ENCODE data around the gene ICAM1. TPM values are rescaled to one million over a fixed set of nuclear protein-coding genes. Genes with fewer than 3 reads are reported as not detected.

Gene ICAM1
- total RNA-seq, 1 donor from 2014 or later: 68.3 TPM

DNA sequence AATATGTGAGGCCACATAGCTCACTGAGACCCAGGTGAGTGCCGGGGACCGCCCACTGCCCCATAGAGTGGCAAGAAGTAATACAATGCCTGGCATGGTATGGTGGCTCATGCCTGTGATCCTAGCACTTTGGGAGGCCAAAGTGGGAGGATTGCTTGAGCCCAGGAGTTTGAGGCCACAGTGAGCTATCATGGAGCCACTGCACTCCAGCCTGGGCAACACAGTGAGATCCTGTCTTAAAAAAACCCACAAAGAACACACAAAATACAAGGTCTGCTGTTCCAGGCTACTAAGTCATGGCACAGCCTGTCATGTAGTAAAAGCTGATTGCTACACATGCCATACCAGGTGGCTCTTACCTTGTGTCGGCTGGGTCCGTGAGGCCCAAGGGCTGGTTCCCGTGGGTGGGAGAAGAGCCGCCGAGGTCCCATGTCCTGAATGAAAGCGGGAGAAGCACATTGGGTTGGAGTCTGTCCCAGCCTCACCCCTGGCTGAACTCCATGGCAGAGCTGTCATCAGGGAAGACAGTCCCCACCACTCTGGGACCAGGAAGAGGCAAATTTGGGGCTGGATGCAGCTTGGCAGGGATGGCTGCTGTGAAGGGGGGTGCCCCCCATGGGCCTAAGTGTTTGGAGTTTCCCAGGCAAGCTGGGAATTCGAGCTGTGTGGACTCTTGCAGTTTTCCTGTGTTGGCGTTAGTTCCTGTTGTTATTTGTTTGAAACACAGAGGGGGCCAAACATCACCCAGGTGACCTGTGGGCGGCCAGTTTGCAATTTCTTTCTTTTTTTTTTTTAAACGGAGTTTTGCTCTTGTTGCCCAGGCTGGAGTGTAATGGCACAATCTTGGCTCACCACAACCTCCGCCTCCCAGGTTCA lies 48.1 kb downstream of the ICAM1 start:
- intact Hi-C loops (cut with micrococcal nuclease): loop anchor here (5.0 kb wide), 1 partner anchor 63 kb away; the partner anchor contains the start of gene TYK2

DNA sequence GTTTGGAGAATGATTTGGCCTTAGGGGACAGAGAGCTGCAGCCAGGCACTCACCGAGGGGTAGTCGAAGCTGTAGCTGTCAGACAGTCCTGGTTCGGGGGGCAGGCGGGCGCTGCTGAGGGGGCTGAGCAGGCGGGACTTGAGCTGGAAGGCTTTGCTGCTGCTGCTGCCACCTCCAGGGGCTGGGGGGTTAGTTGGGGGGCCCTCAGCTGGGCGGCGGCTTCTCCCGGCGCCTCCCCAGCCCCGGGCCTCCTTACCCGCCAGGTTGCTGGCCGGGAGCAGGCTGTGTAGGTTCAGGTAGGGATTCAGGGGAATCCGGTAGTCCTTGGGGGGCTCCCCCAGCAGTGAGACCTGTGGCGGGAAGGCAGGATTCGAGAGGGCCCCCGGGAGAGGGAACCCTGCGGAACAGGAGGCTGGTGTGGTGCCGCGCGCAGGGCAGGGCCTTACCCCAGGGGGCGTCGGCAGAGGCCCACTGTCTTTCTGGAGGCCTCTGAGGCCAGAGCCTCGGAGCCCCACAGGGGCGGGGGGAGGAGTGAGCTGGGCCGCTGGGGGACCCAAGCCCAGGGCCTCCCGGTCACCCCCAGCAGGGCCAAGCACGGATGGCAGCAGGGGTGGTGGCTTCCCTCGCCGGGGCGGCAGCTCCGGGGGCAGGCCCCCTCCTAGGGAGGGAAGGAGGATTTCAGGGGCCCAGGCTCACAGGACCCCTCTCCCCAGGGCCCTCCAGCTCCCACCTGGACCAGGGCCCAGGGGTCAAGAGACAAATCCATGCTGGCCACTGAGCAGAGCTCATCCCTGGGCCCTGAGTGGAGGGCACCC lies 49.9 kb downstream of the ICAM1 start:
- intact Hi-C loops (cut with micrococcal nuclease): no loop called here

DNA sequence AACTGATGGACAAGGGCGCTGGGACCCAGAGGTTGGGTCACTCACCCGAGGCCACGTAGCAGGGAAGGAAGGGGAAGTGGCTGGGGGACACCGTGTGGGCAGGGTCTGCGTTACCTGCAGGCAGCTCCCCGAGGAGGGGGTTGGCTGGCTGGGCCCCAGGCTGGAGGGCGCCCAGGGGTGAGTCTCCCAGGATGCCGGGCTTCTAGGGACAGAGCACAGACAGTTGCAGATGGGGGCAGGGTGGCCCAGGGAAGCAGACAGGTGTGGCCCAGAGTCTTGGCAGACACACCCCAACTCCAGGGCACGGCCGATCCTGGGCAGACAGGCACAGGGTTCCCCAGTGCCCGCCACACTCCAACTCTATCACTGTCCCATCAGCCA lies 50.5 kb downstream of the ICAM1 start:
- intact Hi-C loops (cut with micrococcal nuclease): no loop called here

DNA sequence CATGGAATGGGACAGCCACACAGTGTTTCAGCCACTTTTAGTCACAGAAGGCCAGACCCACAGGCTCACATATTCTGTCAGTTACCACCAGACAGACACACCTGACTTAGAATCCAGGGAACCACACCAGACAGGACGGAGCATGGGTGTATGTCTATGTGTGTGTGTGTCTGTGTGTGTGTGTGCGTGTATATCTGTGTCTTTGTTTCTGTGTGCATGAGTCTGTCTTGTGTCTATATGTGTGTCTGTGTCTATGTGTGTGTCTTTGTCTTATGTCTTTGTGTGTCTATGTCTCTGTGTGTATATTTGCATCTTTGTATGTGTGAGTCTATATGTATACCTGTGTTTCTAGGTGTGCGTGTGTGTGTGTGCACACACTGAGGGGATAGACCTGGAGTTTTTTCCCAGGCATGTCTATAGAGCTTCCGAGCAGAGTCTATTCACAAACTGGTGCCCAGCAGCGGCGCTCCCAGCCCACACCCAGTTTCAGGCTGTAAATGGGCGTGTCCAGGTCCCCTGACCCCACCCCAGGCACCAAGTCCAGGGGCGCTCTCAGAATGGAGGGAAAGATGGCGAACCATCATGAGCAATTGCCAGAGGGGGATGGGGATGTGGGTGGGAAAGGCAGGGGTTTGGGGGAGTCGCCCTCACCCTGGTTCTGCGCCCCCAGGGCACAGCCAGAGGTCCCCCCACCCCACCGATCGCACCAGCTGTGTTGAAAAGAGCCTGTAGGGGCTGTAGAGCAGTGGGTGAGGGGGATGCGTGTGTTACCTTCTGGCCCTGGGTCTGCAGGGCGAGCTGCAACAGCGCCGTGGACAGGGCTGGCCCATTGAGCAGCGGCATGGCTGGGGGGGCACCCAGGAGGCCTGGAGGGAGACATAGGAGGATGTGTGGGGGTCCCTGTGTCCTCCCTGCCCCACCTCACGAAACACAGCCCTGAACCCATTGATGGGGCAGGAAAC lies 51.2 kb downstream of the ICAM1 start:
- intact Hi-C loops (cut with micrococcal nuclease): no loop called here

DNA sequence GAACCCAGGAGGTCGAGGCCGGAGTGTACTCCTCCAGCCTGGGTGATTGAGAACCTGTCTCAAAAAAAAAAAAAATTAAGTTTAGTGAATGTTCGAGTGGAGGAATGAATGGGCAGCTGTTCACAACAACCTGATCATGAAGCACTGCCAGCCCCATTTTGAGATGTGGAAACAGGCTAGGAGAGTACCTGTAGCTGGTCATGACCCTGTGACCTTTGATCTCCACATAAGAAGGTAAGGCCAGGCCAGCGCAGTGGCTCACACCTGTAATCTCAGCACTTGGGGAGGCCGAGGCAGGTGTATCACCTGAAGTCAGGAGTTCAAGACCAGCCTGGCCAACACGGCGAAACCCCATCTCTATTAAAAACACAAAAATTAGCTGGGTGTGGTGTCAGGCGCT lies 54.8 kb downstream of the ICAM1 start:
- intact Hi-C loops (cut with micrococcal nuclease): no loop called here

DNA sequence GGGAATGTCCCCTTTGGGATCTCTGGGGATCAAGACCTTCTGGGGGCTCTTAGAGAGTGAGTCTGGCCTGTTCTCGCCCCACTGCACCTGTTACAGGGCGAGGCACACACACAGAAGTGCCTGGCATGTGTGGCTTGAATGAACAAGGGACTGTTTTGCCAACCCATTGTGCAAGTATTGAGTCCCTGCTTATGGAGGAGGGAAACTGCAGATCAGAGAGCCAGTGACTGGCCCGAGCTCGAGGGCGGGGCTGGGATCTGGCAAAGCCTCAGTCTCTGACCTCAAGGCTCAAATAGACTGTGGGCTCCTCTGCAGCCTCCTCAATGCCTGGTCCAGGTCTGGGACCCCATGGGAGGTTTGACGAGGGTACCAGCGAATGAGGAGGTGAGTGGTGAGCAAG lies 56.9 kb downstream of the ICAM1 start:
- intact Hi-C loops (cut with micrococcal nuclease): no loop called here

DNA sequence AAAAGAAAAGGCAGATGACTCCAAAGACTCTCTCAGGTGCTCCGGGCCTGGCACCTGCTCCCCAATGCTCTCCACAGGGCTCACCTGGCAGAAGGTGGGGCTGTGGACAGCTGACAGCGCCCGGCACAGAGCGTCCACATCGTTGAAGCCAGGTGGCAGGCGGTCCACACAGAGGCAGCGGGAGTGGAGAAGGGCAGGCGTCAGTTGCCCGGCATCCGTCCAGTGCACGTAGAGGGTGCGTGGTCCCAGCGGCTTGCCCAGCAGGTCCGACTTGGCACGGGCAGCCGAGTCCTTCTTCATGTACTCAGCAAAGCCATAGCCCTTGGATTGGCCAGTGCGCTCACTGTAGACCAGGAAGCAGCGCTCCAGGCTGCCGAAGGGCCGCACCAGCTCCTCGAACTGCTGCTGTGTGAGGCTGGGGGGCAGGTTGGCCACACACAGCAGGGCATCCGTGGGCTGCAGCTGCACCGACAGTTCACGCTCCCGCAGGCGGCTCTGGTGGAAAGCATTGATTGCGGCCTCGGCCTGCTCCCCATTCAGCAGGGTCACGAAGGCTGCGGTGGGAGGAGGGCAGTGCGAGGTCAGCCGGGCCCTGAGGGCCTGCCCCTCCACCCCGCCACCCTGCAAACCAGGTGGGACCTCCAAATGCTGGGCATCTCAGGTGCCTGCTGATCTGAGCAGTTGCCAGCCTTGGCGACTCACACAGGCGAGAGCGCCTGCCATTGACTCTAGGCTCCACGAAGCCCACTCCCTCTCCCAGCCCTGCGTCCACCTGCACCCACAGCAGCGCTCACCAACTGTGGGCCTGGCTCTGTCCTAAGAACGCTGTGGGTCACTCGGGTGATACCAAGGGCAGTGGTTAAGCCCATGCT lies 57.9 kb downstream of the ICAM1 start:
- intact Hi-C loops (cut with micrococcal nuclease): no loop called here

DNA sequence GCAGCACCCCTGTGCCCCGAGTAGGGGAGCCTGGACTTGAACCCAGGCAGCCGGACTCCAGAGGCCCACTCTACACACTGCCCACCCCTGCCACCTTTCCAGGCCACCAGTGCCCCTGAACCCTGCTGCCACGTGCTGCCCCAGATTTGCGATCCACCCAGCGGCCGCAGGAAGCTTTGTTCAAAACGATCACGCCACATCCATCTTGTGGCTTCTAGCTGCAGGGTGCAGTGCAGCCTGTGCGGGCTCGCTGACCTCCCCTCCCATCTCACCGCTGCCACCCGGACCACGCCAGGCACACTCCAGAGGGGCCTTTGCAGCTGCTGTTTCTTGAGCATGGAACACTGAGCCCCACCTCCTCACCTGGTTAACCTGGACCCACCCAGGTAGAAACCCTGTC lies 58.6 kb downstream of the ICAM1 start:
- intact Hi-C loops (cut with micrococcal nuclease): no loop called here

DNA sequence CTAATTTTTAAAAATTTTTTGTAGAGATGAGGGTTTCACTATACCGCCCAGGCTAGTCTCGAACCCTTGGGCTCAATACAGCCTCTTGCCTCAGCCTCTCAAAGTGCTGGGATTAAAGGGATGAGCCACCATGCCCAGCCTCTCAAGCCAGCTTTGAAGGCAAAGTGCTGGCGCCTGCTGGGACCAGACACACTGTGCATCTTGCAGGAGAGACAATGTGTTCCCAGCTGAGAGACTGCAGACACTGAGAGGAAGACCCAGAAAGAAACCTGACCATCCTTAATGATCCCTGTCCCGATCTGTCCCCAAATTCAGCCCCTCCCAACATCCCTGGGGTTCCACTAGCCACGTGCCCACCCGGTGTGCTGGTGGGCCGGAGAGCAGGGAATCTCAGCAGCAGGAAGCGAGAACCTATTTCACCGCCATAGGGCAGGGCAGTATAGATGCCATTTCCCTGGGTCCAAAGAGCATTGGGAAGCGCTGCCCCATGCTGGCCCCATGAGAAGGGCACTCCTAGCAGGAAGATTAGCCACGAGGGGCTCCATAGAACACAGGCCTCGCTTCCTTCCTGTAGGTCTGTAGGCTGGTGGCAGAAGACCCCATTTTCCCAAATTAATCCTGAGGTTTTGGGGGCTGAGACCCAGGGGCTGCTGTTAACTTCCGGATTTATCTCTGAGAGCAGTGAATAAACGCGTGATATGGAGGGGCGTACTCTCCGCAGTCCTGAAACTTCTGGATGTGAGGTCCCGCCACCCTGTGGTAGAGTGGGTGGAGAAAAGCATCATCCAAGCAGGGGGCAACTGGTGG lies 61.4 kb downstream of the ICAM1 start:
- intact Hi-C loops (cut with micrococcal nuclease): loop anchor here (2.0 to 10.0 kb wide), 3 partner anchors 46 to 538 kb away; partner anchors contain the start of genes FBXL12 and ICAM4

DNA sequence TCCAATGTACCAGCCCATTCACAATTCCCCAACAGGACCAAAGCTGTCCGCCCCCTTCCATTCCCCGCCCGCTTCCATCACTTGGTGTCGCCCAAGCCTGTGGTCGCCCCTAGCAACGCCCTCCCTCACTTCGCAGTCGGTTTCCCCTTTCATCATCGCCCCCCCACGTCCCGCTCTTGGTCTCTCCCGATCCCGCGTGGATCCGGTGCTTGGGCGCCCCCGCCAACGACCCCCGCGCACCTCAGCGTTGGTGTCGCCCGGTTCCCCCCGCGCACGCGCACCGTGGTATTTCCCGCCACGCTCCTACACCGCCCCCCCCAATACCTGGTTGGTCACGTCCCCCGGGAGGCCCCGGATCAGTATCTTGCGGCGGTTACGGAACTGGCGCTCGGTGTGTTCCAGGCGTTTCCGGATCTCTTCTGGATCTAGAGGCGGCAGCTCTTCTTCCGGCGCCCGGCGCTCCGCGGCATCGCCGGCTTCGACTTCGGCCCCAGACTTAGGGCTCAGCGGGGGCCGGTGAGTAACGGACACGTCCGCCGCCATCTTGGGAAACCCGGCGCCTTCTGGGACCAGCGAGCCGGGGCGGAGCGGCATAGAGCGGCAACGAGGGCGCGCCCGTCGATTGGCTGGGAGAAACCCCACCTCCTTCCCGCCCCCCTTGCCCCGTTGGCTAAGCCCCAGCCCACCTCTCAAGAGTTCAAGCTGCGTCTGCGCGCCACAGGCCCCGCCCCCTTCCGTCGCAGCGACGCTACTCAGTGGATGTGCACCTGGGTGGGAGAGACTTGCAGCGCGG lies 62.2 kb downstream of the ICAM1 start, which contains the start of gene RAVER1:
Gene RAVER1, minus strand, starts transcription at position 565 of the 793 bp plus-strand sequence. Its CDS starts 22 bp downstream, at position 543.
- intact Hi-C loops (cut with micrococcal nuclease): loop anchor here (1.0 to 10.0 kb wide), 16 partner anchors 17 to 1102 kb away; partner anchors contain the start of genes CDC37, FBXL12, FDX2 and ICAM1

DNA sequence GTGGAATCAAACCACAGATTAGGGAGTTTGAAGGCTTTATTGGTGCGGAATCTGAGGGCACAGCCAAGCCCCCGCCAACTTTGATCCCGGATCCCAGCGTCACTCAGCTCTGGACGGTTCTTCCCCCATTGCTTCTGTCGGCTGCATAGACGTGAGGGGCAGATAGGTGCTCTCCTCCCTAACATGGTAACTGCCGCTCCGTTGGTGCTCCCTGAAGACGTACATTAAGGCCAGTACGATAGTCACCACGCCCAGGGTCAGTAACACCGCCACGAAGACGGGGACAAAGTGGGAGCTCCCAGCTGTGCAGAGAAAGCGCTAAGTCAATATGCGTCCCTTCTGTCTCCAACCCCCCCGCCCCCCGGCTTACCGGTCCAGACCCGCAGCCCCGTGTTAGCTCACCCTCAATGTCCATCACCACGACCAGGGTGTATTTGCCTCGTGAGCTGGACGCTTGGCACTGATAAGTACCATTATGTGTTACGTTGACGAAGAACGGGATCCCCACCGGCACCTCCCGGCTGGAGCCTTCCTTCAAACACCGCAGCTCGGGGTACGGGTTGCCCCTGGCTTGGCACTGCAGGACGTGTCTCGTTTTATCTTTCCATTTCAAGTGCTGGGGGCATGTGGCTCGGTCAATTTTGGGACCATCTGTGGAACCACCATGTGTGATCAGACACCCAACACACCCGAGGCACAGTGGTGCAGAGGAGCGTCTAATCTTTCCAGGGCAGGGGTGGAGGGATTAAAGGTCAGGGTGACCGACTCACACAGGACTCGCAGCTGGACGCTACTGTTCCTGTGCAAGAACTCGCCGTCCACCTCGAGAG lies 63.1 kb downstream of the ICAM1 start:
- intact Hi-C loops (cut with micrococcal nuclease): loop anchor here (1.0 to 10.0 kb wide), 16 partner anchors 18 to 1101 kb away; partner anchors contain the start of genes CDC37, FBXL12, FDX2 and ICAM1

DNA sequence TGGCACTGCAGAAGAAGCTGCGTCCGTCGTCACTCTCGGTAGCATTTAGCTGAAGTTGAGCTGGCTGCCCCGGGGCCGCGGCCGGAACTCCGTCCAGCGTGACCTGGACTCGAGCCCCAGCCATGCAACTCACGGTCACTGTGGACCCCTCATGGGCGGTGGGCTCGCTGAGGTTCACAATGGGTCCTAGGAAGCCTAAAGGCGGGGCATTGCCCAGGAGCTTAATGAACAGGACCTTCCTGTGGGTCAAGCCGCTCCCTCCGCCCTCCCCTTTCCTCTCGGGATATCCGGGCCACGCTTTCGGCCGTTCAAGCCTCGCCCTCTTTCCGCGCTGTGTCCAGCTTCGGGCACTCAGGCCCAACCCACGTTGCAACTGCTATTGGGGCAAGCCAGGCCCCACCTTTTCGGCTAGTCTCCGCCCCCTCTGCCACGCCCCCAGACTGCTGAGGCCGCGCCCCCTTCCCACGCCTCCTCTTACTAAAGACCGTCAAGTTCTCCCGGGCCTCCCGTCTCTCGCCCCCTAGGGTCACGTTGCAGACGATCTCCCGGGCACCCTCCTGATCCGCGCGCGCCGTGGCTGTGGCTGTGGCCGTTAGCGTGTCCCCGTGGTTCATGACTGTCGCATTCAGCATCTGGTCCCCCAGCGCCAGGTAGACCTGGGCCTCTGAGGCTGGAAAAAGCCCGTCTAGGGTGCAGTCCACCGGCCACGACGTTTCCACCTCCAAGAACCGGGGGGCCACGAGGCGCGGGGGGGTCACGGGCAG lies 63.9 kb downstream of the ICAM1 start:
- intact Hi-C loops (cut with micrococcal nuclease): loop anchor here (5.0 to 10.0 kb wide), 2 partner anchors 517 to 540 kb away; partner anchors contain the start of gene FBXL12

DNA sequence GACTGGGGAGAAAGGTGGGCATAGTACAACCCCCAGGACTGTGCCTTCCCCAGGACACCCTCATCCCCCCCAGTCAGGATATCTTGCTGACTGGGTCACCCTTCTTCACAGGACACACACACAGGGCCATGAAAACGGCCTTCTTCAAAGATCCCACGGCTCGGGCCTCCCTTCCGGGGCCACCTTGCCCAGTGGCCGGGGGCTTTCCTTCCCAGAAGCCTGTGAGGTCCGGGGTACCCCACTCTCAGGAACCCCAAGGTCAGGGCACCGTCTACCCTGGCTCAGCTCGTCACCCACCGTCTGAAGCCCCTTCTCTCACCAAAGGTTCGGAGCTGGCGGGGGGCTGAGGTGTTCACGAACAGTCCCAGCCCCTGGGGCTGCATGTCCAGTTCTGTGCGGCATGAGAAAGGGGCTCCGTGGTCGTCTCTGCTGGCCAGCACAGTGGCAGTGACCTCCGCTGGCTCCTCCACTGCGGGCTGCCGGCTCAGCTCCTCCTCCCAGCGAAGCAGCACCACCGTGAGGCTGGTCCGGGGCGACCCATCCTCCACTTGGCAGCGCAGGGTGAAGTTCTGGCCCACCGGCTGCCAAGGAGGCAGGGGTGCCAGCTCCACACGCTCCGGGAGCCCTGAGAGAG lies 64.5 kb downstream of the ICAM1 start:
- intact Hi-C loops (cut with micrococcal nuclease): loop anchor here (10.0 kb wide), 1 partner anchor 541 kb away; no protein-coding TSS in a partner anchor

Measured in T-helper 1 cell treated with Interleukin-12 subunit alpha and Interleukin-12 subunit beta and Interleukin-4 antibody, amounts not matched to agents 30 ng/mL and 1 ng/mL, for 36 hours (primary cell).